ENCODE data around the gene ESR2.
"Not testable (repeated sequence)": the region's sequence is repeated elsewhere in the genome, so short reads cannot be mapped to it uniquely, and the experiment has no call there.

Gene ESR2

DNA sequence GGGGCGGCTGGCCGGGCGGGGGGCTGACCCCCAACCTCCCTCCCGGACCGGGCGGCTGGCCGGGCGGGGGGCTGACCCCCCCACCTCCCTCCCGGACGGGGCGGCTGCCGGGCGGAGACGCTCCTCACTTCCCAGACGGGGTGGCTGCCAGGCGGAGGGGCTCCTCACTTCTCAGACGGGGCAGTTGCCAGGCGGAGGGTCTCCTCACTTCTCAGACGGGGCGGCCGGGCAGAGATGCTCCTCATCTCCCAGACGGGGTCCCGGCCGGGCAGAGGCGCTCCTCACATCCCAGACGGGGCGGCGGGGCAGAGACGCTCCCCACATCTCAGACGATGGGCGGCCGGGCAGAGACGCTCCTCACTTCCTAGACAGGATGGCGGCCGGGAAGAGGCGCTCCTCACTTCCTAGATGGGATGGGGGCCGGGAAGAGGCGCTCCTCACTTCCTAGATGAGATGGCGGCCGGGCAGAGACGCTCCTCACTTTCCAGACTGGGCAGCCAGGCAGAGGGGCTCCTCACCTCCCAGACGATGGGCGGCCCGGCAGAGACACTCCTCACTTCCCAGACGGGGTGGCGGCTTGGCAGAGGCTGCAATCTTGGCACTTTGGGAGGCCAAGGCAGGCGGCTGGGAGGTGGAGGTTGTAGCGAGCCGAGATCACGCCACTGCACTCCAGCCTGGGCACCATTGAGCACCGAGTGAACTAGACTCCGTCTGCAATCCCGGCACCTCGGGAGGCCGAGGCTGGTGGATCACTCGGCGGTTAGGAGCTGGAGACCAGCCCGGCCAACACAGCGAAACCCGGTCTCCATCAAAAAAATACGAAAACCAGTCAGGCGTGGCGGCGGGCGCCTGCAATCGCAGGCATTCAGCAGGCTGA is 256.1 kb downstream of the ESR2 start:
- DNase-seq (ENCODE audit: low spot score), result not testable (repeated sequence)

GRCh38 chr14:64035143-64035542 is 259.0 kb downstream of the ESR2 start:
- DNase-seq (ENCODE audit: low spot score), result peak; percentile 45
